H9 (cell line): ENCODE data around the gene CACNA1A. TPM values are rescaled to one million over a fixed set of nuclear protein-coding genes. Genes with fewer than 3 reads are reported as not detected.

Experiments used
- DNase-seq: peaks from one replicate; pipeline ENCODE4 v3.0.0-alpha.2; 2017
- H2AFZ ChIP-seq: one replicate; pipeline ENCODE4 v1.6.1; 2013; ENCODE audit warnings: mild to moderate bottlenecking, low read length, control low read depth, moderate library complexity
- H2AK5ac ChIP-seq: 2 replicates; pipeline ENCODE4 v1.6.1; 2013; ENCODE audit warnings: low read length, control low read depth, mixed read lengths; ENCODE audit not compliant: insufficient read length
- H2BK120ac ChIP-seq: one replicate; pipeline ENCODE4 v1.6.1; 2013; ENCODE audit warnings: low read depth, mild to moderate bottlenecking, low read length, control low read depth, inconsistent platforms; ENCODE audit not compliant: poor library complexity, severe bottlenecking
- H2BK12ac ChIP-seq: 2 replicates; pipeline ENCODE4 v1.6.1; 2013; ENCODE audit warnings: low read length, control low read depth, mixed read lengths, low read depth; ENCODE audit not compliant: insufficient read length
- H2BK15ac ChIP-seq: 2 replicates; pipeline ENCODE4 v1.6.1; 2013; ENCODE audit warnings: low read depth, low read length, control low read depth
- H2BK20ac ChIP-seq: one replicate; pipeline ENCODE4 v1.6.1; 2013; ENCODE audit warnings: low read depth, mild to moderate bottlenecking, low read length, control low read depth, inconsistent platforms; ENCODE audit not compliant: poor library complexity, severe bottlenecking
- H2BK5ac ChIP-seq: 2 replicates; pipeline ENCODE4 v1.6.1; 2013; ENCODE audit warnings: low read length, control low read depth, mixed read lengths; ENCODE audit not compliant: insufficient read length
- H3K14ac ChIP-seq: 2 replicates; pipeline ENCODE4 v1.6.1; 2013; ENCODE audit warnings: low read length, control low read depth; ENCODE audit not compliant: insufficient read depth
- H3K18ac ChIP-seq: 2 replicates; pipeline ENCODE4 v1.6.1; 2013; ENCODE audit warnings: low read depth, mild to moderate bottlenecking, mixed read lengths, low read length, control low read depth; ENCODE audit not compliant: insufficient read length
- H3K23ac ChIP-seq: 2 replicates; pipeline ENCODE4 v1.6.1; 2013; ENCODE audit warnings: low read length, control low read depth, mixed read lengths, low read depth; ENCODE audit not compliant: insufficient read length
- H3K23me2 ChIP-seq: 2 replicates; pipeline ENCODE4 v1.6.1; 2013; ENCODE audit warnings: low read depth, mild to moderate bottlenecking, mixed read lengths, low read length, control low read depth; ENCODE audit not compliant: insufficient read length, poor library complexity, severe bottlenecking
- H3K27ac ChIP-seq: 2 replicates; pipeline ENCODE4 v1.5.1; 2013; ENCODE audit warnings: low read length, control low read depth, mixed read lengths, low read depth; ENCODE audit not compliant: insufficient read length
- H3K27me3 ChIP-seq: 2 replicates; pipeline ENCODE4 v1.6.1; 2013; ENCODE audit warnings: low read length, control low read depth, inconsistent platforms; ENCODE audit not compliant: insufficient read depth
- H3K4ac ChIP-seq: 2 replicates; pipeline ENCODE4 v1.6.1; 2013; ENCODE audit warnings: low read depth, mild to moderate bottlenecking, control low read depth, inconsistent platforms, low read length, moderate library complexity
- H3K4me1 ChIP-seq: 2 replicates; pipeline ENCODE4 v1.6.1; 2013; ENCODE audit warnings: low read length, control low read depth, inconsistent platforms; ENCODE audit not compliant: insufficient read depth
- H3K4me2 ChIP-seq: 2 replicates; pipeline ENCODE4 v1.6.1; 2013; ENCODE audit warnings: low read length, control low read depth, mixed read lengths; ENCODE audit not compliant: insufficient read length, insufficient read depth
- H3K56ac ChIP-seq: 2 replicates; pipeline ENCODE4 v1.6.1; 2013; ENCODE audit warnings: low read depth, mild to moderate bottlenecking, mixed read lengths, low read length, control low read depth; ENCODE audit not compliant: insufficient read length
- H3K79me1 ChIP-seq: 2 replicates; pipeline ENCODE4 v1.6.1; 2013; ENCODE audit warnings: low read depth, mild to moderate bottlenecking, moderate library complexity, low read length, control low read depth, inconsistent platforms; ENCODE audit not compliant: insufficient read depth, poor library complexity, severe bottlenecking
- H3K79me2 ChIP-seq: 2 replicates; pipeline ENCODE4 v1.6.1; 2013; ENCODE audit warnings: low read length, control low read depth, inconsistent platforms; ENCODE audit not compliant: insufficient read depth
- H3K9ac ChIP-seq: 2 replicates; pipeline ENCODE4 v1.6.1; 2013; ENCODE audit warnings: low read length, control low read depth, mixed read lengths; ENCODE audit not compliant: insufficient read length; ENCODE audit errors: extremely low read depth
- H3K9me3 ChIP-seq: one replicate; pipeline ENCODE4 v1.6.1; 2013; ENCODE audit warnings: low read depth, low read length, inconsistent platforms; ENCODE audit not compliant: control insufficient read depth
- H3T11ph ChIP-seq: one replicate; pipeline ENCODE4 v1.6.1; 2013; ENCODE audit warnings: mild to moderate bottlenecking, low read length, control low read depth, inconsistent platforms
- H4K20me1 ChIP-seq: one replicate; pipeline ENCODE4 v1.6.1; 2013; ENCODE audit not compliant: control insufficient read depth, insufficient read length, insufficient read depth
- H4K5ac ChIP-seq: 2 replicates; pipeline ENCODE4 v1.6.1; 2013; ENCODE audit warnings: low read depth, mild to moderate bottlenecking, mixed read lengths, low read length, control low read depth; ENCODE audit not compliant: insufficient read length
- H4K8ac ChIP-seq: replicated peaks from 2 replicates; pipeline ENCODE4 v1.6.1; 2013; ENCODE audit warnings: low read length, control low read depth, mixed read lengths, low read depth; ENCODE audit not compliant: insufficient read length
- H4K91ac ChIP-seq: 2 replicates; pipeline ENCODE4 v1.6.1; 2013; ENCODE audit warnings: low read depth, mild to moderate bottlenecking, moderate library complexity, mixed read lengths, low read length, control low read depth; ENCODE audit not compliant: insufficient read length
- H3K27ac Mint-ChIP-seq, 3 experiments: 2 replicates in 2 of 3; 3 replicates in 1 of 3; pipeline ENCODE4 v1.8.0; 2020 to 2021; ENCODE audit warnings: mixed read lengths in 3 of 3, mild to moderate bottlenecking in 1 of 3, moderate library complexity in 1 of 3
- H3K27me3 Mint-ChIP-seq: 2 replicates; pipeline ENCODE4 v1.8.0; 2021; ENCODE audit warnings: low read depth, mild to moderate bottlenecking, moderate library complexity, mixed read lengths
- H3K36me3 Mint-ChIP-seq, 3 experiments: 2 replicates in 2 of 3; 3 replicates in 1 of 3; pipeline ENCODE4 v1.8.0; 2020 to 2021; ENCODE audit warnings: low read depth in 3 of 3, mixed read lengths in 3 of 3; ENCODE audit not compliant: insufficient read depth in 1 of 3
- H3K4me1 Mint-ChIP-seq, 2 experiments: 2 replicates each; pipeline ENCODE4 v1.8.0; 2020; ENCODE audit warnings: mixed read lengths in 2 of 2
- H3K4me3 Mint-ChIP-seq, 2 experiments: 2 replicates in 1 of 2; 3 replicates in 1 of 2; pipeline ENCODE4 v1.8.0; 2020 to 2021; ENCODE audit warnings: mild to moderate bottlenecking in 2 of 2, mixed read lengths in 2 of 2, moderate library complexity in 1 of 2
- H3K9me3 Mint-ChIP-seq, 2 experiments: 2 replicates in 1 of 2; 3 replicates in 1 of 2; pipeline ENCODE4 v1.8.0; 2020; ENCODE audit warnings: mild to moderate bottlenecking in 2 of 2, mixed read lengths in 2 of 2, moderate library complexity in 1 of 2
- WGBS: extraction: QIAGEN DNeasy Blood & Tissue Kit; methylation state at CpG from one replicate; pipeline ENCODE4 v1.1.7; 2013; ENCODE audit warnings: missing lambda C conversion rate, low lambda C conversion rate, mixed read lengths; ENCODE audit not compliant: insufficient read length; ENCODE audit errors: extremely low coverage; 5-methylcytosine and 5-hydroxymethylcytosine counted together
- total RNA-seq: library from RNA; stranded (reverse); gene quantifications from 2 replicates; pipeline ENCODE4 v1.2.1, GENCODE V29; 2021
- TF ChIP-seq, protein P1 (sequence below): fragments of 200-600 bp; sonication (generic); conservative IDR thresholded peaks from 3 replicates; pipeline ENCODE4 v1.8.0; 2021; ENCODE audit warnings: antibody characterized with exemption, mild to moderate bottlenecking

Gene CACNA1A
- total RNA-seq, 1 experiment from 2014 or later, result 8.0 TPM

DNA sequence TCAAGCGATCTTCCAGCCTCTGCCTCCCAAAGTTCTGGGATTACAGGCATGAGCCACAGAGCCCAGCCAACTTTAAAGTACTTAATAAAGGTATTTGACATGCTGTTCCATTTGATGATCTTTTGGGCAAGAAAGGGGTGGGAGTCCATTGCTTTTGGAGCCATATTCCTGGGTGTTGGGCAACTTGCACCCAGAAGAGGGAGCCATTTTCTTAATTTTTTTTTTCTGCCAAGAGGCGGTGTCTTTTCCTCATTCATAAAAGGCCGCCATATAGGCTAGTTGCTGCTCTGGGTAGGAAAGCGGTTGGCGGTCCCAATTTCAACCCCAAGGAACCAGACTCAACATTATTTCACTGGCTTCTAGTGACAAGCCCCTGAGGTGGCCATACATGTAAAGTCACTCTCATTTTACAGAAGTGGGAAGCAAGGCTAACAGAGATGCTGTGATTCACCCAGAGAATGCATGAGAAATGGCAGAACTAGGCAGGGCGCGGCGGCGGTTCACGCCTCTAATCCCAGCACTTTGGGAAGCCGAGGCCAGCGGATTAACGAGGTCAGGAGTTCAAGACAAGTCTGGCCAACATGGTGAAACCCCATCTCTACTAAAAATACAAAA lies 139.6 kb downstream of the CACNA1A start:
- Histone ChIP-seq H4K8ac (no peak overlapping the region), H3K4ac (no peak overlapping the region), H2AK5ac (no peak overlapping the region), H2BK120ac (no peak overlapping the region), H3K56ac (no peak overlapping the region), H2BK5ac (no peak overlapping the region), H2BK12ac (no peak overlapping the region), H2BK20ac (no peak overlapping the region), H4K5ac (no peak overlapping the region), H4K20me1 (no peaks in the 10 kb centered on the region), H3K9ac (no peak overlapping the region), H3K79me2 (no peaks in the 10 kb centered on the region), H3K18ac (no peak overlapping the region), H3K4me1 (no peaks in the 10 kb centered on the region), H3K14ac (no peak overlapping the region), H3K9me3 (no peaks in the 10 kb centered on the region), H3K23ac (no peak overlapping the region), H2BK15ac (no peak overlapping the region), H3K79me1 (no peaks in the 10 kb centered on the region), H2AFZ (no peak overlapping the region), H3K23me2 (no peaks in the 10 kb centered on the region), H3K27ac (no peak overlapping the region), H3K4me2 (no peak overlapping the region), H4K91ac (no peak overlapping the region), H3K27me3 (no peaks in the 10 kb centered on the region), H3T11ph (no peak overlapping the region)
- WGBS, result no CpG with 5 or more reads among the region's 13 CpGs
- H3K27me3 Mint-ChIP-seq, result no peaks in the 10 kb centered on the region
- no peak overlapping the region for H3K4me3 Mint-ChIP-seq
- H3K27ac Mint-ChIP-seq, result no peak overlapping the region; a peak in 1 of 7 replicates
- no peaks in the 10 kb centered on the region for H3K9me3 Mint-ChIP-seq
- TF ChIP-seq, protein P1, sequence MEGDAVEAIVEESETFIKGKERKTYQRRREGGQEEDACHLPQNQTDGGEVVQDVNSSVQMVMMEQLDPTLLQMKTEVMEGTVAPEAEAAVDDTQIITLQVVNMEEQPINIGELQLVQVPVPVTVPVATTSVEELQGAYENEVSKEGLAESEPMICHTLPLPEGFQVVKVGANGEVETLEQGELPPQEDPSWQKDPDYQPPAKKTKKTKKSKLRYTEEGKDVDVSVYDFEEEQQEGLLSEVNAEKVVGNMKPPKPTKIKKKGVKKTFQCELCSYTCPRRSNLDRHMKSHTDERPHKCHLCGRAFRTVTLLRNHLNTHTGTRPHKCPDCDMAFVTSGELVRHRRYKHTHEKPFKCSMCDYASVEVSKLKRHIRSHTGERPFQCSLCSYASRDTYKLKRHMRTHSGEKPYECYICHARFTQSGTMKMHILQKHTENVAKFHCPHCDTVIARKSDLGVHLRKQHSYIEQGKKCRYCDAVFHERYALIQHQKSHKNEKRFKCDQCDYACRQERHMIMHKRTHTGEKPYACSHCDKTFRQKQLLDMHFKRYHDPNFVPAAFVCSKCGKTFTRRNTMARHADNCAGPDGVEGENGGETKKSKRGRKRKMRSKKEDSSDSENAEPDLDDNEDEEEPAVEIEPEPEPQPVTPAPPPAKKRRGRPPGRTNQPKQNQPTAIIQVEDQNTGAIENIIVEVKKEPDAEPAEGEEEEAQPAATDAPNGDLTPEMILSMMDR, result peak; percentile 76
- peak; percentile 40 for DNase-seq
- peaks cover 0 to 4% (median 0%) of the 10 kb centered on the region in 3 experiments; a peak in 2 of 7 replicates for H3K36me3 Mint-ChIP-seq
- H3K4me1 Mint-ChIP-seq, result peaks cover 2% of the 10 kb centered on the region in 2 experiments; a peak in 2 of 4 replicates
